ENCODE data around the gene ADRA1B.

DNA sequence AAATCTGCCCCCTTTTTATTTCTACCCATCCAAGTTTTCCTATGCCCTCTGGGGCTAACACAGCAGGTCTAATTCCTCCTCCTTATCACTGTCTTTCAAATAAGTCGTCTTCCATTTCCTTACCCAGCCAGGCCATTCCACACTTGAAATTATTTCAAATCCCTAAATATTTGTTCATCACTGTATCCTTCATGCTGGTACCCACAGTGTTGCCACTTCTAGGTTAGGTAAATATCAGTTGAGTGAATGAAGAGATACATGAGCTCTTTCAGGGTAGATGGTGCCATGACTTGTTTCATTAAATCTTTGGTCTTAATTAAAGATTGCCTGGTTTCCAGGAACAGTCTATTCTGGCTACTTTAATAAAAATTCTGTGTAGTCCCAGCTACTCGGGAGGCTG is 35.6 kb upstream of the ADRA1B start:
- TF ChIP-seq YY1 (IDR thresholded peaks at IDR 0.05; ENCODE audit: low read depth) (no peak), MAX (IDR thresholded peaks at IDR 0.05) (no peak), EP300 (IDR thresholded peaks at IDR 0.05; ENCODE audit: borderline replicate concordance) (no peak)
